OCI-LY1 (cell line): ENCODE measurements around the gene DTHD1.

ENCODE experiments used
- H2AFZ ChIP-seq: fragments of 200-600 bp; sonication (generic), shearing (Covaris generic); 2 replicates; pipeline ENCODE4 v1.6.0; 2014; ENCODE audit warnings: antibody characterized with exemption, mild to moderate bottlenecking, low read length
- H3F3A ChIP-seq: fragments of 200-600 bp; sonication (generic), shearing (Covaris generic); 2 replicates; pipeline ENCODE4 v1.6.0; 2014; ENCODE audit warnings: mild to moderate bottlenecking, antibody characterized with exemption, low read length, moderate library complexity; ENCODE audit not compliant: insufficient read depth
- H3K27ac ChIP-seq: fragments of 200-600 bp; sonication (generic); 2 replicates; pipeline ENCODE4 v1.5.1; 2014; ENCODE audit warnings: low read length, mixed run types, mild to moderate bottlenecking, low read depth; ENCODE audit not compliant: poor library complexity, severe bottlenecking
- H3K27me3 ChIP-seq: fragments of 200-600 bp; sonication (generic); 2 replicates; pipeline ENCODE4 v1.6.0; 2014; ENCODE audit warnings: antibody characterized with exemption, mild to moderate bottlenecking, low read length, moderate library complexity; ENCODE audit not compliant: insufficient read depth
- H3K36me3 ChIP-seq: fragments of 200-600 bp; sonication (generic); 2 replicates; pipeline ENCODE4 v1.6.1; 2014; ENCODE audit warnings: mild to moderate bottlenecking, antibody characterized with exemption, low read length, moderate library complexity, mixed read lengths; ENCODE audit not compliant: insufficient read depth
- H3K4me1 ChIP-seq: fragments of 200-600 bp; sonication (generic); 2 replicates; pipeline ENCODE4 v1.5.1; 2014; ENCODE audit warnings: mild to moderate bottlenecking, low read length, moderate library complexity; ENCODE audit not compliant: insufficient read depth, severe bottlenecking
- H3K4me2 ChIP-seq: fragments of 200-600 bp; sonication (generic), shearing (Covaris generic); 2 replicates; pipeline ENCODE4 v1.6.1; 2014; ENCODE audit warnings: low read length
- H3K4me3 ChIP-seq: fragments of 200-600 bp; sonication (generic); 2 replicates; pipeline ENCODE4 v1.5.1; 2014; ENCODE audit warnings: low read length, low read depth, mild to moderate bottlenecking, mixed read lengths; ENCODE audit not compliant: poor library complexity, severe bottlenecking
- H3K79me2 ChIP-seq: fragments of 200-600 bp; shearing (Covaris generic); 2 replicates; pipeline ENCODE4 v1.6.1; 2016; ENCODE audit warnings: mixed run types, low read length, mixed read lengths; ENCODE audit not compliant: insufficient read depth
- H3K9ac ChIP-seq: fragments of 200-600 bp; sonication (generic), shearing (Covaris generic); 2 replicates; pipeline ENCODE4 v1.6.1; 2014; ENCODE audit warnings: mild to moderate bottlenecking, low read length, mixed read lengths
- H3K9me2 ChIP-seq: fragments of 200-600 bp; sonication (generic), shearing (Covaris generic); 2 replicates; pipeline ENCODE4 v1.6.1; 2014; ENCODE audit warnings: low read depth, mild to moderate bottlenecking, low read length, mixed read lengths
- H3K9me3 ChIP-seq: fragments of 200-600 bp; shearing (Covaris generic); 2 replicates; pipeline ENCODE4 v1.6.1; 2014; ENCODE audit warnings: low read length, mixed read lengths
- H4K20me1 ChIP-seq: fragments of 200-600 bp; sonication (generic), shearing (Covaris generic); 2 replicates; pipeline ENCODE4 v1.6.0; 2016; ENCODE audit warnings: mild to moderate bottlenecking, low read length; ENCODE audit not compliant: insufficient read depth
- EZH2 ChIP-seq: fragments of 200-600 bp; sonication (generic), shearing (Covaris generic); IDR thresholded peaks from 2 replicates; pipeline ENCODE4 v1.8.0; 2017; ENCODE audit warnings: borderline replicate concordance, mixed run types, mild to moderate bottlenecking, antibody characterized with exemption, low read length, moderate library complexity, mixed read lengths
- TF ChIP-seq, protein P1 (sequence below): fragments of 200-600 bp; sonication (generic), shearing (Covaris generic); IDR thresholded peaks from 2 replicates; pipeline ENCODE4 v1.5.1; 2017; ENCODE audit warnings: mild to moderate bottlenecking, antibody characterized with exemption, low read length, moderate library complexity, mixed read lengths

The DTHD1 gene

GRCh38 chr4:36310216-36310615, 28.8 kb downstream of the DTHD1 start:
- H3K4me2 ChIP-seq = peak overlapping the region; percentile 40; the same call in 1 of the 2 replicates
- H2AFZ ChIP-seq = no peak overlapping the region
- no peaks in the 10 kb centered on the region for H3K79me2 ChIP-seq
- no peaks in the 10 kb centered on the region for H3K27me3 ChIP-seq
- no peak overlapping the region for H3K4me3 ChIP-seq
- H3K36me3 ChIP-seq = no peaks in the 10 kb centered on the region
- H3F3A ChIP-seq = no peaks in the 10 kb centered on the region; the same call in 1 of the 2 replicates
- no peaks in the 10 kb centered on the region for H3K9me2 ChIP-seq
- H3K9ac ChIP-seq = no peak overlapping the region
- no peaks in the 10 kb centered on the region for H4K20me1 ChIP-seq
- H3K4me1 ChIP-seq = peaks cover 64% of the 10 kb centered on the region
- H3K9me3 ChIP-seq = no peaks in the 10 kb centered on the region
- TF ChIP-seq, protein P1, sequence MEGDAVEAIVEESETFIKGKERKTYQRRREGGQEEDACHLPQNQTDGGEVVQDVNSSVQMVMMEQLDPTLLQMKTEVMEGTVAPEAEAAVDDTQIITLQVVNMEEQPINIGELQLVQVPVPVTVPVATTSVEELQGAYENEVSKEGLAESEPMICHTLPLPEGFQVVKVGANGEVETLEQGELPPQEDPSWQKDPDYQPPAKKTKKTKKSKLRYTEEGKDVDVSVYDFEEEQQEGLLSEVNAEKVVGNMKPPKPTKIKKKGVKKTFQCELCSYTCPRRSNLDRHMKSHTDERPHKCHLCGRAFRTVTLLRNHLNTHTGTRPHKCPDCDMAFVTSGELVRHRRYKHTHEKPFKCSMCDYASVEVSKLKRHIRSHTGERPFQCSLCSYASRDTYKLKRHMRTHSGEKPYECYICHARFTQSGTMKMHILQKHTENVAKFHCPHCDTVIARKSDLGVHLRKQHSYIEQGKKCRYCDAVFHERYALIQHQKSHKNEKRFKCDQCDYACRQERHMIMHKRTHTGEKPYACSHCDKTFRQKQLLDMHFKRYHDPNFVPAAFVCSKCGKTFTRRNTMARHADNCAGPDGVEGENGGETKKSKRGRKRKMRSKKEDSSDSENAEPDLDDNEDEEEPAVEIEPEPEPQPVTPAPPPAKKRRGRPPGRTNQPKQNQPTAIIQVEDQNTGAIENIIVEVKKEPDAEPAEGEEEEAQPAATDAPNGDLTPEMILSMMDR = no peak
- no peak for TF ChIP-seq EZH2
- H3K27ac ChIP-seq = peak overlapping the region; percentile 77

DNA sequence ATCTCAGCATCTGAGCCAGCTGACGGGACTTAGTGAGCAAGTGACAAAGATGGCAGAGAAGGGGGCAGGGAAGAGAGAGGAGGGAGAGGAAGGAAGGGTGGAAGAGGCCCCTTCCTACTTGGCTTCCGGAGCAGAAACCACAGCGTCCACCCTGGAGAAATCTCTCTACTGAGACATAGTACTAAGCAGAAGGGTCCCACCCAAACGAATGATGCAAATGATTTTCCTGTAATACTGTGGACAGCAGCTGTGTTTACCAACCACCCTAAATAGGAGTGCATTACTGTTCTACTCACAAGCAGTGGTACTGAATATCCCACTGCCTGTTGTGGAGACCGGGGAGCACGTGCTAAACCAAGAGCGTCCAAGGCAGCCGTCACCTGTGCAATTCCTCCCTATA, 29.4 kb downstream of the DTHD1 start:
- no peaks in the 10 kb centered on the region for H4K20me1 ChIP-seq
- H3K9ac ChIP-seq = no peak overlapping the region
- no peaks in the 10 kb centered on the region for H3K9me2 ChIP-seq
- peak overlapping the region; percentile 77 for H3K27ac ChIP-seq
- H3K36me3 ChIP-seq = no peaks in the 10 kb centered on the region
- H3K4me3 ChIP-seq = no peak overlapping the region
- H3K4me2 ChIP-seq = peak overlapping the region; percentile 40
- H3K79me2 ChIP-seq = no peaks in the 10 kb centered on the region
- TF ChIP-seq, protein P1 = no peak
- no peak for TF ChIP-seq EZH2
- no peaks in the 10 kb centered on the region; the same call in 1 of the 2 replicates for H3F3A ChIP-seq
- H3K4me1 ChIP-seq = peaks cover 60% of the 10 kb centered on the region
- no peak overlapping the region for H2AFZ ChIP-seq
- no peaks in the 10 kb centered on the region for H3K9me3 ChIP-seq
- H3K27me3 ChIP-seq = no peaks in the 10 kb centered on the region

- no peaks in the 10 kb centered on the region for H3K36me3 ChIP-seq
- H3K27me3 ChIP-seq = no peaks in the 10 kb centered on the region
- TF ChIP-seq, protein P1 = no peak
- no peak for TF ChIP-seq EZH2
- no peak overlapping the region for H3K4me3 ChIP-seq
- H3K9me2 ChIP-seq = no peaks in the 10 kb centered on the region
- peak overlapping the region; percentile 77 for H3K27ac ChIP-seq
- no peaks in the 10 kb centered on the region; the same call in 1 of the 2 replicates for H3F3A ChIP-seq
- H3K9ac ChIP-seq = no peak overlapping the region; the same call in 1 of the 2 replicates
- no peaks in the 10 kb centered on the region for H3K79me2 ChIP-seq
- no peak overlapping the region; the same call in 1 of the 2 replicates for H3K4me2 ChIP-seq
- no peaks in the 10 kb centered on the region for H3K9me3 ChIP-seq
- no peak overlapping the region for H2AFZ ChIP-seq
- H3K4me1 ChIP-seq = peaks cover 50% of the 10 kb centered on the region
- no peaks in the 10 kb centered on the region for H4K20me1 ChIP-seq
Observed at GRCh38 chr4:36312511-36312910, 31.1 kb downstream of the DTHD1 start.
